IMR-90 (cell line): ENCODE data around the gene NFX1. TPM values are rescaled to one million over a fixed set of nuclear protein-coding genes. Genes with fewer than 3 reads are reported as not detected.

Experiments used
- ATAC-seq: fragments of 200-7000 bp; cut with Tn5 transposase; 2 replicates; pipeline ENCODE4 v1.9.1; 2020; ENCODE audit warnings: low read depth, mild to moderate bottlenecking, moderate library complexity
- BruUV-seq: library from RNA; stranded (reverse); fragments of 400-500 nt; replicated peaks from 2 replicates; lab custom pipeline; 2021; lab: Mats Ljungman, UMichigan
- CTCF ChIA-PET: fragments of 300-600 bp; formaldehyde crosslinking; extraction: SDS; loops from one replicate; lab custom pipeline; 2021; ENCODE audit warnings: antibody characterized with exemption; lab: Yijun Ruan, JAX
- POLR2A ChIA-PET: fragments of 300-600 bp; sonication (Branson Sonifier 250); formaldehyde crosslinking; loops from one replicate; lab custom pipeline; 2022; ENCODE audit warnings: antibody characterized with exemption; ENCODE audit not compliant: unreplicated experiment; lab: Charles Lee
- DNase-seq: peaks from one replicate; pipeline ENCODE4 v3.0.0; 2013
- H2AFZ ChIP-seq: replicated peaks from 2 replicates; pipeline ENCODE3; 2013; ENCODE audit warnings: low read length, mild to moderate bottlenecking; ENCODE audit not compliant: poor library complexity
- H2AK5ac ChIP-seq: 2 replicates; pipeline ENCODE4 v1.6.1; 2013; ENCODE audit warnings: low read depth, low read length, inconsistent platforms
- H2AK9ac ChIP-seq: replicated peaks from 2 replicates; pipeline ENCODE3; 2013; ENCODE audit warnings: mild to moderate bottlenecking, low read depth, low read length, moderate library complexity; ENCODE audit not compliant: poor library complexity
- H2BK120ac ChIP-seq: 2 replicates; pipeline ENCODE4 v1.6.1; 2013; ENCODE audit warnings: low read depth, low read length, inconsistent platforms
- H2BK15ac ChIP-seq: 3 replicates; pipeline ENCODE4 v1.6.1; 2013; ENCODE audit warnings: low read depth, low read length, inconsistent platforms
- H2BK20ac ChIP-seq: 2 replicates; pipeline ENCODE4 v1.6.1; 2013; ENCODE audit warnings: low read depth, mild to moderate bottlenecking, inconsistent platforms, low read length, moderate library complexity
- H2BK5ac ChIP-seq: 2 replicates; pipeline ENCODE4 v1.6.1; 2013; ENCODE audit warnings: mild to moderate bottlenecking, low read depth, low read length, inconsistent platforms; ENCODE audit not compliant: poor library complexity, severe bottlenecking
- H3K14ac ChIP-seq: replicated peaks from 2 replicates; pipeline ENCODE4 v1.6.1; 2013; ENCODE audit warnings: low read depth, low read length, inconsistent platforms
- H3K18ac ChIP-seq: 2 replicates; pipeline ENCODE4 v1.6.1; 2013; ENCODE audit warnings: low read depth, low read length, control low read depth
- H3K23ac ChIP-seq: 2 replicates; pipeline ENCODE4 v1.6.1; 2013; ENCODE audit warnings: low read depth, low read length, inconsistent platforms
- H3K27ac ChIP-seq: 2 replicates; pipeline ENCODE4 v1.5.1; 2013; ENCODE audit warnings: mild to moderate bottlenecking, control low read depth, low read length; ENCODE audit not compliant: insufficient read depth
- H3K27me3 ChIP-seq: 2 replicates; pipeline ENCODE4 v1.6.1; 2013; ENCODE audit warnings: low read length; ENCODE audit not compliant: control insufficient read depth, insufficient read depth
- H3K36me3 ChIP-seq: 2 replicates; pipeline ENCODE4 v1.6.1; 2013; ENCODE audit warnings: low read length, mixed read lengths; ENCODE audit not compliant: control insufficient read depth, insufficient read depth
- H3K4ac ChIP-seq: 2 replicates; pipeline ENCODE4 v1.6.1; 2013; ENCODE audit warnings: low read depth, low read length, inconsistent platforms
- H3K4me1 ChIP-seq: 2 replicates; pipeline ENCODE4 v1.6.1; 2013; ENCODE audit warnings: low read length, mixed read lengths; ENCODE audit not compliant: control insufficient read depth, insufficient read depth
- H3K4me2 ChIP-seq: 2 replicates; pipeline ENCODE4 v1.6.1; 2013; ENCODE audit warnings: low read depth, mild to moderate bottlenecking, control low read depth, low read length, moderate library complexity
- H3K4me3 ChIP-seq: 2 replicates; pipeline ENCODE4 v1.5.1; 2013; ENCODE audit warnings: low read depth, mild to moderate bottlenecking, control low read depth, low read length, moderate library complexity; ENCODE audit not compliant: insufficient read depth
- H3K56ac ChIP-seq: 2 replicates; pipeline ENCODE4 v1.6.1; 2013; ENCODE audit warnings: low read length, inconsistent platforms; ENCODE audit not compliant: insufficient read depth; ENCODE audit errors: extremely low read depth
- H3K79me1 ChIP-seq, 2 experiments: 2 replicates each; pipeline ENCODE4 v1.6.1; 2013; ENCODE audit warnings: low read length in 2 of 2, inconsistent platforms in 1 of 2, low read depth in 1 of 2
- H3K9ac ChIP-seq: 2 replicates; pipeline ENCODE4 v1.6.1; 2013; ENCODE audit warnings: low read depth, low read length, control low read depth
- H3K9me1 ChIP-seq: 2 replicates; pipeline ENCODE4 v1.6.1; 2013; ENCODE audit warnings: low read length, inconsistent platforms; ENCODE audit not compliant: insufficient read depth
- H3K9me3 ChIP-seq: 2 replicates; pipeline ENCODE4 v1.6.1; 2013; ENCODE audit warnings: low read length; ENCODE audit not compliant: control insufficient read depth, insufficient read depth
- H4K20me1 ChIP-seq: 2 replicates; pipeline ENCODE4 v1.6.1; 2013; ENCODE audit warnings: low read length, inconsistent platforms; ENCODE audit not compliant: insufficient read depth
- H4K5ac ChIP-seq: 2 replicates; pipeline ENCODE4 v1.6.1; 2013; ENCODE audit warnings: mild to moderate bottlenecking, low read depth, low read length, control low read depth
- H4K8ac ChIP-seq, 2 experiments: 2 replicates each; pipeline ENCODE4 v1.6.1; 2013; ENCODE audit warnings: low read depth in 2 of 2, low read length in 2 of 2, control low read depth in 1 of 2, inconsistent platforms in 1 of 2
- H4K91ac ChIP-seq: 2 replicates; pipeline ENCODE4 v1.6.1; 2013; ENCODE audit warnings: low read depth, low read length, inconsistent platforms; ENCODE audit not compliant: insufficient read depth
- BHLHE40 ChIP-seq: fragments of 150-350 bp; IDR thresholded peaks from 2 replicates; pipeline ENCODE4 v1.6.1; 2016; ENCODE audit warnings: mild to moderate bottlenecking, low read depth, low read length
- CTCF ChIP-seq: conservative IDR thresholded peaks from 2 replicates; pipeline ENCODE4 v1.5.1; 2012; ENCODE audit warnings: mild to moderate bottlenecking, low read depth, low read length, improper control_type of control experiment
- ELK1 ChIP-seq: fragments of 150-350 bp; IDR thresholded peaks from 2 replicates; pipeline ENCODE4 v1.6.1; 2016; ENCODE audit warnings: low read depth, mild to moderate bottlenecking, low read length, moderate library complexity, borderline replicate concordance
- MAZ ChIP-seq: IDR thresholded peaks from 2 replicates; pipeline ENCODE4 v1.6.1; 2012; ENCODE audit warnings: low read depth, mild to moderate bottlenecking, low read length, improper control_type of control experiment, moderate library complexity, borderline replicate concordance
- MXI1 ChIP-seq: IDR thresholded peaks from 2 replicates; pipeline ENCODE4 v1.6.1; 2012; ENCODE audit warnings: low read depth, mild to moderate bottlenecking, low read length, moderate library complexity, borderline replicate concordance
- NFE2L2 ChIP-seq: fragments of 150-350 bp; IDR thresholded peaks from 2 replicates; pipeline ENCODE4 v1.6.1; 2016; ENCODE audit warnings: low read depth, mild to moderate bottlenecking, low read length
- POLR2A ChIP-seq: IDR thresholded peaks from 2 replicates; pipeline ENCODE4 v1.6.1; 2012; ENCODE audit warnings: mild to moderate bottlenecking, low read depth, low read length
- RAD21 ChIP-seq: IDR thresholded peaks from 2 replicates; pipeline ENCODE4 v1.6.1; 2012; ENCODE audit warnings: low read length, improper control_type of control experiment
- RFX5 ChIP-seq: IDR thresholded peaks from 2 replicates; pipeline ENCODE4 v1.8.0; 2012; ENCODE audit warnings: low read depth, mild to moderate bottlenecking, low read length, moderate library complexity
- USF2 ChIP-seq: fragments of 150-350 bp; IDR thresholded peaks from 2 replicates; pipeline ENCODE4 v1.6.1; 2017; ENCODE audit warnings: mild to moderate bottlenecking, antibody characterized with exemption, low read length, low read depth
- WGBS, 2 experiments: methylation state at CpG; one replicate each; pipeline versions ENCODE4 v1.1.5 to v1.1.7; 2013; ENCODE audit warnings: missing lambda C conversion rate in 2 of 2; ENCODE audit not compliant: insufficient read length in 1 of 2; ENCODE audit errors: extremely low coverage in 2 of 2; 5-methylcytosine and 5-hydroxymethylcytosine counted together
- dilution Hi-C: fragments of 300-500 bp; cut with HindIII; formaldehyde crosslinking; loops from one replicate; pipeline ENCODE4 v1.14.3; 2018; ENCODE audit warnings: low sequenced_read_pairs; ENCODE audit not compliant: unreplicated experiment
- in situ Hi-C: fragments of 300-500 bp; cut with MboI; formaldehyde crosslinking; loops from 3 replicates; pipeline ENCODE4 v1.14.3; 2019; ENCODE audit warnings: low sequenced_read_pairs, inconsistent platforms, mixed read lengths
- intact Hi-C: fragments of 100-400 bp; cut with micrococcal nuclease; formaldehyde crosslinking; loops from 2 replicates; pipeline ENCODE4 v1.10.0; 2022
- polyA plus RNA-seq, 3 experiments: library from polyadenylated mRNA; depleted of rRNA; stranded (reverse); fragments of >200 nt; gene quantifications; 2 replicates each; pipeline ENCODE4 v1.2.3, GENCODE V29; 2012; ENCODE audit warnings: low replicate concordance in 1 of 3
- total RNA-seq: library from RNA; depleted of rRNA; stranded (reverse); fragments of >200 nt; gene quantifications from 2 replicates; pipeline ENCODE4 v1.2.3, GENCODE V29; 2012

The NFX1 gene
- total and polyA plus RNA-seq, 2 of the 4 experiments (the other 2 are of a cell fraction): 27.0 to 36.0 TPM

- Histone ChIP-seq H2AK9ac (no peak overlapping the region), H3K18ac (no peak overlapping the region), H2BK120ac (no peak overlapping the region), H3K27ac (no peak overlapping the region), H3K9me1 (no peaks in the 10 kb centered on the region), H3K4me3 (no peak overlapping the region), H4K8ac (no peak overlapping the region), H3K79me1 (no peaks in the 10 kb centered on the region; a peak in 2 of 4 replicates), H3K56ac (no peak overlapping the region), H2AFZ (no peak overlapping the region), H4K91ac (no peak overlapping the region), H3K4me2 (no peak overlapping the region), H2BK5ac (no peak overlapping the region), H3K9ac (no peak overlapping the region), H4K5ac (no peak overlapping the region), H4K20me1 (no peaks in the 10 kb centered on the region), H3K4me1 (no peaks in the 10 kb centered on the region), H3K23ac (no peak overlapping the region), H2BK15ac (no peak overlapping the region), H3K14ac (no peak overlapping the region), H3K9me3 (no peaks in the 10 kb centered on the region), H3K4ac (no peak overlapping the region), H2AK5ac (no peak overlapping the region), H3K27me3 (no peaks in the 10 kb centered on the region), H2BK20ac (no peak overlapping the region), H3K36me3 (peaks cover 38% of the 10 kb centered on the region)
- POLR2A ChIA-PET: no interaction called here
- BruUV-seq: no TSS peak
- 100% methylated on average over 1 of the region's 2 CpGs; no CpG with 5 or more reads in 1 of the 2 experiments for WGBS, 2 experiments
- dilution Hi-C loops: no loop called here
- intact Hi-C loops: no loop called here
- ATAC-seq (no peak), DNase-seq (no peak)
- in situ Hi-C loops: no loop called here
- CTCF ChIA-PET: no interaction called here
- TF ChIP-seq NFE2L2 (no peak), CTCF (no peak), POLR2A (no peak), MXI1 (no peak), RFX5 (no peak), USF2 (no peak), BHLHE40 (no peak), MAZ (no peak), RAD21 (no peak), ELK1 (no peak)
These were observed 73.8 kb downstream of the NFX1 start for GRCh38 chr9:33364127-33364526.
